ENCODE measurements around the gene FHL2.

DNA sequence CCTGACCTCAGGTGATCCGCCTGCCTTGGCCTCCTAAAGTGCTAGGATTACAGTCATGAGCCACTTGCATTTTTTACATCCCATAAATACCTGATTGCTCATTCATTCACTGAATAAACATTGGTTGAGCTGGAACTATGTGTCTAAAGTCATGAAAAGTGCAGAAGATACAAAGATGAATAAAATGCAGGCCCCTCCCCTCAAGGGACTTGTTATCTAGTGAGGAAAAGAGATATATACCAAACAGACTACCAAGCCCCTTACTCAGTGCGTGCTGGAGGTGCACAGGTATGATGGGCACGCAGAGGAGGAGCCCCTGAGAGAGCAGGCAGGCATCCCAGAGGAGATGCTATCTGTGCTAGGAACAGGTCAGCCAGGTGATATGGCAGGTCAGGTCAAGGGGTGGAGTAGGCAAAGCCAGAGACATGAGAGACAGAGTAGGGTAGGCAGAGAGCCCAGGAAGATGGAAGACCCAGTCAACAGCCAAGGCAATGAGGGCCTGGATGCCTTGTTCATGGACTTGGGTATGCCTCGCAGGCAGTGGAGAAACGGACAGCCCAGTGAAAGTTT is 7.7 kb downstream of the FHL2 start:
- TF ChIP-seq, protein P1, sequence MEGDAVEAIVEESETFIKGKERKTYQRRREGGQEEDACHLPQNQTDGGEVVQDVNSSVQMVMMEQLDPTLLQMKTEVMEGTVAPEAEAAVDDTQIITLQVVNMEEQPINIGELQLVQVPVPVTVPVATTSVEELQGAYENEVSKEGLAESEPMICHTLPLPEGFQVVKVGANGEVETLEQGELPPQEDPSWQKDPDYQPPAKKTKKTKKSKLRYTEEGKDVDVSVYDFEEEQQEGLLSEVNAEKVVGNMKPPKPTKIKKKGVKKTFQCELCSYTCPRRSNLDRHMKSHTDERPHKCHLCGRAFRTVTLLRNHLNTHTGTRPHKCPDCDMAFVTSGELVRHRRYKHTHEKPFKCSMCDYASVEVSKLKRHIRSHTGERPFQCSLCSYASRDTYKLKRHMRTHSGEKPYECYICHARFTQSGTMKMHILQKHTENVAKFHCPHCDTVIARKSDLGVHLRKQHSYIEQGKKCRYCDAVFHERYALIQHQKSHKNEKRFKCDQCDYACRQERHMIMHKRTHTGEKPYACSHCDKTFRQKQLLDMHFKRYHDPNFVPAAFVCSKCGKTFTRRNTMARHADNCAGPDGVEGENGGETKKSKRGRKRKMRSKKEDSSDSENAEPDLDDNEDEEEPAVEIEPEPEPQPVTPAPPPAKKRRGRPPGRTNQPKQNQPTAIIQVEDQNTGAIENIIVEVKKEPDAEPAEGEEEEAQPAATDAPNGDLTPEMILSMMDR (IDR thresholded peaks at IDR 0.05): no peak
- TF ChIP-seq POLR2A (IDR thresholded peaks at IDR 0.05): no peak

Data from thyroid gland (tissue), 4 donors.